GM19351 (cell line): ENCODE data around the gene ADGRB3.
A peak's percentile ranks its signal among the peaks of the same experiment; 100 is the strongest.
"Not testable (repeated sequence)": the region's sequence is repeated elsewhere in the genome, so short reads cannot be mapped to it uniquely, and the experiment has no call there.

Source experiments
- ATAC-seq: cut with Tn5 transposase; IDR thresholded peaks from one replicate; pipeline ENCODE4 v1.9.1; 2021; ENCODE audit warnings: mild to moderate bottlenecking, moderate library complexity; ENCODE audit not compliant: unreplicated experiment

ADGRB3 gene

GRCh38 chr6:69102416-69102815, 467.3 kb downstream of the ADGRB3 start:
- ATAC-seq = no peak

GRCh38 chr6:69105288-69105687, 470.2 kb downstream of the ADGRB3 start:
- ATAC-seq = no peak

- ATAC-seq = no peak
Observed at GRCh38 chr6:69106511-69106910, 471.4 kb downstream of the ADGRB3 start.

DNA sequence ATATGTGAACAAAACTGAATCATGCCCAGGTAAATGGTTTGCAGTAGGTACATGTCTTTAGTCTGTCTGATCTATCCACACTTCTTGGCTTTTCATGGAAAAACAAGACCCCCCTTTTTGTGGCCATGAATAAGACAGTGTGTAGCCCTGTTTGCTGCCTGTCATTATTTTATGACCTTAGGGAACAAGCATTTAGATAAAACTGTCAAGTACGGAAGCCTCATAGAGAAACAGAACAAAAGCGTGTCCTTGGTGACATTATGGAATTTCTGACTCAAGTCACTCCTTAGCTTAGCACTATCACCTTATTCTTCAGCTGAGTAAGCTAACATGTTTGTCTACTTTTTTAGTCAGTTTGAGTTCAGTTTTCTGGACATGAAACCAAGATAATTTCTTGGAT, 476.2 kb downstream of the ADGRB3 start:
- ATAC-seq = no peak

DNA sequence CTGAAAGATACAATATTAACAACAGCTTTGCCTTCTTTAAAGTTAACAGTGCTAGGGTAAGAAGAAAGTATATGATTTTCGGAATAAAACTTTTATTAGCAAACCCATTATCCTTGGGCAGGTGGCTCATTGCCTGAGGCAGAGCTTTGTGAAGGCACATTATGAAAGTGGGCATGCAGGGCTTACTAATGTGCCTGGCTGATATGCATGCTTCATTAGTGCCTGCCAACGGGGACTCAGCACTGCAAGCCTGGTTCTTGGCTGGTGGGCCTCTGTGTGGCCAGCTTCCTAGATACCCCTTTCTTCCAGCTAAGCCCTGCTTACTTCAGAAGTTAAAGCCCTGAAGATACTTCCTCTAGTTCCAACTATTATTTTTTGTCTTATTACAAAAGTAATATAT, 481.6 kb downstream of the ADGRB3 start:
- ATAC-seq = no peak

- ATAC-seq = not testable (repeated sequence)
Observed at GRCh38 chr6:69121461-69122406, 486.7 kb downstream of the ADGRB3 start.

DNA sequence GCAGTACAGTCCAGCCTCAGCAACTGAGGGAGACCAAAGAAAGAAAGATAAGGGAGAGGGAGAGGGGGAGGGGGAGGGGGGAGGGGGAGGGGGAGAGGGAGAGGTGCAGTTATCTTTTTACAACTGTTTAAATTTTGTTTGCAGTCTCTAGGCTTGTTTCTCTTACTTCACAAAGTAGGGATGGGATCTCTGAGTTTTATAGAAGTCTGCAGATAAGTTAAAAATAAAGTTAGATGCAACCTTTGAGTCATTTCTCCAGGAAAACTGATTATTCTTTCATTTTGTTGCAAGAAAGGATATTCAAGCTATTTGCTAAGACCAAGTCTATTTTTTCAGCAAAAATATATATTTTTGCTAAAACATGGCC, 487.3 kb downstream of the ADGRB3 start:
- ATAC-seq = no peak

DNA sequence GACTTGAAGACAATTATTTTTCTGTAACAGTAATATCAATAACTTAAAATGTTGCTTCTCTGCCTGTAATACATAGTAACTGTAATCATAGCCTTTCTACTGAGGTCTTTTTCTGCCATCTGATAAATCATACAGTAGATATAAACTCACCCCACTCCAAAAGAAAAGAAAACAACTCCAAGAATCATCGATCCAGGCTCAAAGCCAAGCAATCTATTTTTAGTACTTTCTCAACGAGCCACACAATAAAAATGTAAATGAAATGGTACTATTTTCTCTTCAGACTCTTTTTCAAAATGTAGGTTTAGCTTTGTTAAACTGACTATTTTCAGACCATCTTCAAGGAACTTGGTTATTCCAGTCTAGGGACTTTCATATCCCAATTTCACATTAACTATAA, 493.3 kb downstream of the ADGRB3 start:
- no peak for ATAC-seq

GRCh38 chr6:69129046-69129445, 494.0 kb downstream of the ADGRB3 start:
- no peak for ATAC-seq

- ATAC-seq = no peak
Observed at GRCh38 chr6:69135927-69136326, 500.8 kb downstream of the ADGRB3 start.

- ATAC-seq = no peak
Observed at GRCh38 chr6:69138148-69138547, 503.1 kb downstream of the ADGRB3 start.

DNA sequence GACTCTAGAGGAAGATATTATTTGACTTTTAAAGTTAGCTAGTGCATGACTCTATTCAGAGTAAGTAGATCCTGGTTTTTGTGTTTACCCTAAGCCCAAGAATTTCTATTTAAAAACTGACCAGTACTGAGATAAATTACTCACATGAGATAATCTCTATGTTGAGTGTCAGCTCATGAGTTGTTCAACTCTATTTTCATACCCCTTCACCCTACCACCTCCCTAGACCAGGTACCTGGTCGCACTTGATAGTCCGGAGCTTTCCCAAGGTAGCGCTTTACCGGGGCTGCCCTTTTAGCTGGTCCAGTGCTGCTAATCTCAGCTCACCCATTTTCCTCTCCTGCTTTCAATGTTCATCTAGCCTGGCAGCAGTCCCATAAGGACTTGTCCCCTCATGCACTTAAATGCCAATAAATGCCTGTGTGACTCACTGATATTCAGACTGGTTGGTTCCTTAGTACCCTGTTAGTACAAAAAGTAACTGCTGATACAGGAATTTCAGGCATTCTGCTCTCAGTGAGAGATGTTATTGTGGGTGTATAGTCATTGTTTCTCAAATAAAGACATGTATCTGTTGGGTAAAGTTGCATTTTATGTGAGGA, 503.9 kb downstream of the ADGRB3 start:
- no peak for ATAC-seq

DNA sequence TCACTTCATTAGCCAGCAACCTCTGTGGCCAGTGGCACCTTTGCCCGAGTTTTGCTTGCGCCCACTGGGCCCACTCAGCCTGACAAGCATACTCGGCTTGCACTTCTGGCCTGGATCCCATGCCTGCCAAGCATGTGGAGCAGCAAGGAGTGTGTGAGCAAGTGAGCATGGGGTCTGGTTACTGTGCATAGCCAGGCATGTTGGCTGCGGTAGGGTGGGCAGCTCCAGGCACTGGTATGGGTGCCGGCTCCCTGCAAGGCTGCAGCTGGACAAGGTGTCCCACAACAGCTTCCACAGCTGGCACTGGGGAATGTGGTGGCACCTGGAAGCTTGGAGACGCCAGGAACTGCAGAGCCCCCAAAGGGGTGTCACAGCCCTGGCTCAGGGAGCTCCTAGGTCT, 510.0 kb downstream of the ADGRB3 start:
- ATAC-seq = no peak

GRCh38 chr6:69146385-69146784, 511.3 kb downstream of the ADGRB3 start:
- no peak for ATAC-seq

DNA sequence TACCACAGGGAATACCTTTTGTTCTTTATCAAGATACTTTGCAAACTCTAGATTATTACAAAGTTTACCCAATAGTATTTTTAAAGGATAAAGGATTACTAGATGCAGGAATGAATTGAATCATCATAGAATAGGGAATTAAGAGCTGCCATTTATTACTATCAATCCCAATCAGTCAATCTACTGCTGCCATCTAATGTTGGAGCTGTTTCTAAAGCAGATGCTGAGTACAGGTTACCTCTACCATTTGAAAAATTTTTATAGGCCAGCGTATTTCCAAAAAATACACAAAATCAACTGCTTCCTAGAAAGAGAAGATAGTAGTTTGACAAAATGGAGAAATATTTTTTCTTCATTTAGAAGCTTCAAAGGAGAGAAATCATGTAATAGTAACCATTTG, 520.4 kb downstream of the ADGRB3 start:
- no peak for ATAC-seq

- ATAC-seq = no peak
Observed at GRCh38 chr6:69162811-69163210, 527.7 kb downstream of the ADGRB3 start.

DNA sequence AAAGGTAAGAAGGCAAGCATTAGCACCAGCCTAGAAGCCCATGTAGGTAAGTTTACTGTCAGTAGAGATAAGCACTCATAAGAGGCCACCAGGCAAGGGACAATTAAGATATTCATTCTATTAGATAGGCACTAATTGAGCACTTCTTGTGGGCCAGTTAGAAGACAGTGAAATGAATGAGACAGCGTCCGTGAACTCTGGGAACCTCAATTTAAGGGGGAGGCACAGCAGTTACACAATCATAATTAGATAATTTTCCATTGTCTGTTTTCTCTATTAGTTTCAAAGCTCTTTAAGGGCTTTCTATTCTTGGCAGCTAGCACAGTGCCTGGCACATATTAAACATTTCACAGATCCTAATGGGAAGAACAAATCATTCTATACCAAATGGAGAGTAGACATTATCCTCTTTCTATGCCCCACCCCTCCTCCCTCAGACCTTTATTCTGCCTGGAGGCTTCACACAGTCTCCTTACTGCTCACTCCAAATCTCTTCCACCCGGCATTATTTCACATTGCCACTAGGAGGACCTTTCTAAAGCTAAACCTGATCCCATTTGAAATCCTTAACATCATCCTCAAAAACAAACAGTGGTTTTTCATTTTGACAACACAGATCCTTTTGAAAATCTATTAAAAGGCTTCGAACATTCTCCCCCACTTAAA, 529.6 kb downstream of the ADGRB3 start:
- ATAC-seq = peak; percentile 56

- ATAC-seq = peak; percentile 76
Observed at GRCh38 chr6:69179681-69180080, 544.6 kb downstream of the ADGRB3 start.

DNA sequence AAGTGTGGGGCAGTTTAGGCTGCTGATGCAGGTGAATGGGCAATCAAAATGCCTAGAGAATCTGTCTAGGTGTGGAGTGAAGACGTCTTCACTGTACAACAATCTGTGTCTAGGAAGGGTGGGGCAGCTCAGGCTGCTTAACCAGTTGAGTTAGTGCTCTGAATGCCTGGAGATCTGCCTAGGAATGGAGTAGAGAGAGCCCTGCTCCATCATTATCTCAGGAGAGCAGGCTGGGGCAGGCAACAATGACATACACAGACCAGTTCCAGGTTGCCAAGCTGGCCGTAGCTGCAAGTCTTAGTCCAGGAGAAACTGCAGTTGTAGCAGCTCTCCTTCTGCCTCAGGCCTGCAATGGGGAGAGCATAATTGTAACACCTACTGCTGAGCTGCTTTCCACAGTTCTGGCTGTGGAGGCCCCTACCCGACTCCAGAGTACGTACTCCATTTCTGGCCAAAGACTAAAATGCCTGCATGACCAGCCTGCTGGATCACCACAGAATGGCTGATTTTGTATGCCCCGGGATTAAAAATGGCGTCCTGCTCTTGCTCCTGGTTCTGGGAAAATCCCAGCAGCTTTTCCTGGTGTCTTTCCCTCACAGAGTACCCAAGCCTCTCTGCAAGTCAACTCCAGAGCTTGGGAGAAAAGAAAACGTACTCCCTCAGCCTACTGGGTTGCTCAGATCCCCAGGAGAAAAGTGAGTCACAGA, 545.4 kb downstream of the ADGRB3 start:
- ATAC-seq = no peak

DNA sequence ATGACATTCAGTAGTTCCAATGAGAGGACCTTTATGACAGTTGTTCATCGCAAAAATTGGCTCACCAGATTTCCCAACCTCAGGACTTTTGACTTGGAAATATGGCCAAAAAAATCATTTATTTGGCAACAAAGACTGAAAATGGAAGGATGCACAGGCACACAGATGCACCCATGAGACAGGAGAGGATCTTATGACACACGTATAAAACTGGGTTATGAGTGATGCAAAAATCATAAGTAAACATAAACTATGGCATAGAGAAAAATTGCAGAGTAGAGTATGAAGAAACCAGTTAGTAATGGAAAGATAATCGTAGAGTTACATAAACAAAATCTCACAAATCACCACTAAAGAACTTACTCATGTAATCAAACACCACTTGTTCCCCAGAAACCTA, 546.9 kb downstream of the ADGRB3 start:
- no peak for ATAC-seq

DNA sequence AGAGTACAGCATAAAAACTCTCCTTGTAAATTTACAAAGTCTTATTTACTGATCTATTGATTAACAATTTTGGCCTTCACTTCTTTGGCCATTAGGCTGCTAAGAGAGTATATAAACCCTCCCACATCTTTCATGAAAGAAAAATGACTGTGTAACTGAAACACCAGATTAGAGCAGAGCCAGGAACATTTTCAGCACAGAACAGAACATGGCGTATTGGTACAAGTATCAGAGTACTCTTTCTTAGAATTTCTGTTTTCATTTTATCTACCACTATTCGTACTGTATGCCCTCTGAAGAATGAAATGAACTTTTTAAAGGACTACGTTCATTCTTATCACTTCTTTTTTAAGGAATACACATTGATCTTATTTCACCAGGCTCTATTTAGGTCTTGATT, 550.2 kb downstream of the ADGRB3 start:
- no peak for ATAC-seq
